Measurements from ENCODE around the gene TMEM60. TPM values are rescaled to one million over a fixed set of nuclear protein-coding genes. Genes with fewer than 3 reads are reported as not detected.
"Not testable (repeated sequence)": the region's sequence is repeated elsewhere in the genome, so short reads cannot be mapped to it uniquely, and the experiment has no call there.

The TMEM60 gene
- 10 to 100 TPM; 15.4 to 15.9 TPM for total RNA-seq

- DNase-seq (peak; percentile 90), ATAC-seq (ENCODE audit: low read depth) (peak; percentile 93)
- peak within 1 kb of the TSS; percentile 94 for H3K4me3 Mint-ChIP-seq
- POLR2A ChIA-PET: interaction anchor here (0.6 to 1.7 kb wide), 6 partner anchors 36 to 111 kb away, joined by 3 to 9 read pairs (median 4); partner anchors contain the start of gene RSBN1L
- peaks cover 46% of the 10 kb centered on the region for H3K4me1 Mint-ChIP-seq
- H3K27ac Mint-ChIP-seq: peak within 1 kb of the TSS; percentile 94
- peaks cover 25% of the 10 kb centered on the region for H3K36me3 Mint-ChIP-seq
- H3K27me3 Mint-ChIP-seq: no peaks in the 10 kb centered on the region
- no peaks in the 10 kb centered on the region for H3K9me3 Mint-ChIP-seq
These were observed at the start of gene TMEM60, which contains the start of gene PHTF2 for GRCh38 chr7:77798394-77799077. Gene TMEM60 (minus strand): TSS chr7:77798434. CDS start chr7:77794373, 4,061 bp downstream. Gene PHTF2 (plus strand): TSS chr7:77798773.

DNA sequence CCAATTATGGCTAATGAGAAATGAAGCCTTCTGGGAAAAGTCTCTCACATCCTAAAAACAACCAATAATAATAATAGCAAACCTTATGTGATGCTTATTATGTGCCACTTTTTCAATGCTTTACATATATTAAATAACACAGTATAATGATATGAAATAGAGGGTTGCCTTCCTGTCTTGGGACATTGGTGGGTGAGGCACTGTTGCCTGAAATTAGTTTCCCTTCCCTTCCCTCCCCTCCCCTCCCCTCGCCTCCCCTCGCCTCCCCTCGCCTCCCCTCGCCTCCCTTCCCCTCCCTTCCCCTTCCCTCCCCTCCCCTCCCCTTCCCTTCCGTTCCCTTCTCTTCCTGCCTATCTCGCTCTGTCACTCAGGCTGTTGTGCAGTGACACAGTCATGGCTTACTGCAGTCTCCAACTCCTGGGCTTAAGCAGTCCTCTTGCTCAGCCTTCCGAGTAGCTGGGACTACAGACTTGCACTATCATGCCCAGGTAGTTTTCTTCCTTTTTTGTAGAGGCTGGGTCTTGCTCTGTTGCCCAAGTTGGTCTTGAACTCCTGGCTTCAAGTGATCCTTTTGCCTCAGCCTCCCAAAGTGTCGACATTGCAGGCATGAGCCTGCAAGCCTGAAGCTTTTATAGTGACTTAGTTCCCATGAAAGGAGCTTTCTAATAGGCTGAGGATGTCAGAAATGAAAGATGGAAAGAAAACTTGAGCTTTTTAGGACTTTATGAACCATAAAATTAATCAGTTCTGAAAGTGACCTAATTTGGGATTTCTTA, 48.3 kb upstream of the TMEM60 start:
- POLR2A ChIA-PET: no interaction called here
- no peak overlapping the region for H3K4me3 Mint-ChIP-seq
- no peak for DNase-seq
- no peaks in the 10 kb centered on the region for H3K9me3 Mint-ChIP-seq
- H3K27me3 Mint-ChIP-seq: no peaks in the 10 kb centered on the region
- H3K27ac Mint-ChIP-seq: no peak overlapping the region
- H3K4me1 Mint-ChIP-seq: peaks cover 7% of the 10 kb centered on the region
- peaks cover 46% of the 10 kb centered on the region for H3K36me3 Mint-ChIP-seq
- no peak for ATAC-seq (ENCODE audit: low read depth)

DNA sequence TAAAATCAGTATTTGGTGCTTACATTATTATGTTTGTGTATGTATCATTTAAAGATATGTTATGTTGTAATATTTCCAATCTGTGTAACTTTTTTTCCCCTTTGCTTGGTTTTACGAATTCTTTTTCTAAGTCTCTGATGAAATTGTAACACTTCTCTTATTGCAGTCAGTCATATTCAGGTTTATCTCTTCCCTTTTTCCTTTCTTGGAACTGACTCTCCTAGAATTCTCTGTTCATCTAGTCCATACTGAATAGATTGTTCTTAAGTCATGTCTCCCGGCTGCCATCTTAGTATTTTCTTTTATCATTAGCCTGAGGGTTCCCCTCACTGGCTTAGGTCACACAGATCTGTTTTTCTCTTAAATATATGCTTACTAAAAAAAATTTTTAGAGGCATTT, 45.0 kb upstream of the TMEM60 start:
- ATAC-seq (ENCODE audit: low read depth) (no peak), DNase-seq (no peak)
- Mint-ChIP-seq H3K27me3 (no peaks in the 10 kb centered on the region), H3K9me3 (no peaks in the 10 kb centered on the region), H3K36me3 (peaks cover 28% of the 10 kb centered on the region), H3K27ac (no peak overlapping the region), H3K4me3 (no peak overlapping the region), H3K4me1 (peaks cover 7% of the 10 kb centered on the region)
- POLR2A ChIA-PET: no interaction called here

DNA sequence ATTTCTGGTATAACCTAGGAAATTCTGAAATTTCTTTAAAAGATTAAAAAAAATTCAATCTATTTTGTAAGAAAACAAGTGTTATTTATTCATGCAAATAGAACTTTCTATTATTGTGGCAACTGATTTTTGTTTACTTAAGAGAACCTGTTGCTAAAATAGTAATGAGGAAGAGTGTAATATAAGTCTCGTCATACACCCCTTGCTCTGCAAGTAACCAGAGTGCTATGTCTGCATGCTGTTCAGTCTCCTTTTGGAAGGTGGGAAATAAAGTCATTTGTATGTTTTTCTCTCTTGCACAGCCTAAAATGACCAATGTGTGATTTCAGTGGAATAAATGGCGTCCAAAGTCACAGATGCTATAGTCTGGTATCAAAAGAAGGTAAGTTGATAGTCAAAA, 41.7 kb upstream of the TMEM60 start:
- H3K36me3 Mint-ChIP-seq: peaks cover 25% of the 10 kb centered on the region
- no peak overlapping the region for H3K27ac Mint-ChIP-seq
- DNase-seq (no peak), ATAC-seq (ENCODE audit: low read depth) (no peak)
- peaks cover 8% of the 10 kb centered on the region for H3K4me1 Mint-ChIP-seq
- H3K4me3 Mint-ChIP-seq: no peak overlapping the region
- no peaks in the 10 kb centered on the region for H3K27me3 Mint-ChIP-seq
- H3K9me3 Mint-ChIP-seq: peaks cover 2% of the 10 kb centered on the region
- POLR2A ChIA-PET: no interaction called here

DNA sequence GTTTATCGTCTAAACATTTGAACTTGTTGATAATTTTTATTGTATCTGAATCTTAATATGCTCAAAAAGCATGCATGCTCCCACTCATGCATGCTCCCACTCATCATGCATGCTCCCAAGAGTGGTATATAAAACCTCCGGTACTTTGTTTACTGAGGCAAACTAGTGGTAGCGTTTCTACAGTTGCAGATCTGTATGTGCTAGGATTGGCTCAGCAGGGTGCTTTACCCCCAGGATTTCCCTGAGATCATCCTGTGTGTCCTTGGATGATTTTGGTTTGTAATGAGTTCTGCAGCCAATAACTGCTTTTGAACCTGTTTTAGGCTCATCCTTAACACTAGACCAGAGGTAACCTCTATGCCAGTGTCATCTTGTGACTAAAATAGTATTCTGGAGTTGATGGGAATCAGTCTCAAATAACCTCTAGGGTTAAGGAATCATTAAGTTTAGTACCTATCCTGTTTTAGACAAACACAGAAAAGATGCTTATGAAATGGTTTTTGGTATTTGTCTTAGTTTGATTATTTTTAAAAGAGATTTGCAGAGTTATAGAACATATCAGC, 40.8 kb upstream of the TMEM60 start:
- H3K4me3 Mint-ChIP-seq: no peak overlapping the region
- peaks cover 12% of the 10 kb centered on the region for H3K4me1 Mint-ChIP-seq
- DNase-seq (no peak), ATAC-seq (ENCODE audit: low read depth) (no peak)
- no peaks in the 10 kb centered on the region for H3K27me3 Mint-ChIP-seq
- peaks cover 2% of the 10 kb centered on the region for H3K9me3 Mint-ChIP-seq
- H3K27ac Mint-ChIP-seq: no peak overlapping the region
- POLR2A ChIA-PET: no interaction called here
- H3K36me3 Mint-ChIP-seq: peaks cover 23% of the 10 kb centered on the region

DNA sequence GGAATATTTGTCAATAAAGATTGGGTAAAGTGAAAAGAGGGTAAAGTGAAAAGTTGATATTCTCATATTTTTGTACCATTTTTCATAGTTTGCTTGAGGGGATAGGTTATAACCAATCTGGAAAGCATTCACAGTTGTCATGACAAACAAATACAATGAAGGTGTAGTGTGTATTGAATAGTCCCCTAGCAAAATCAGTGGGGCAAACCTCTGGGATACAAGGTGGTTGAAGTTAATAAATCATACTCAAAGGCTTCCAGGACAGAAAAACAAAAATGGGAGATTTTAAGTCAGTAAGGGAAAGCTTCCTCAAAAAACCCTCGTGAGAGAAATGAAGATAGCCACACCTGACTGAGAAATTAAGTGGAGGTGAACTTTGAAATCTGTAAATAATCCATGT, 39.7 kb upstream of the TMEM60 start:
- Mint-ChIP-seq H3K27ac (no peak overlapping the region), H3K9me3 (peaks cover 2% of the 10 kb centered on the region)

GRCh38 chr7:77837275-77837674, 39.0 kb upstream of the TMEM60 start:
- POLR2A ChIA-PET: no interaction called here
- Mint-ChIP-seq H3K36me3 (peaks cover 20% of the 10 kb centered on the region), H3K9me3 (peaks cover 2% of the 10 kb centered on the region)

More for the DNA sequence above, 39.7 kb upstream of the TMEM60 start:
- H3K4me1 Mint-ChIP-seq: peaks cover 10% of the 10 kb centered on the region
- POLR2A ChIA-PET: no interaction called here
- ATAC-seq (ENCODE audit: low read depth) (no peak), DNase-seq (no peak)
- peaks cover 20% of the 10 kb centered on the region for H3K36me3 Mint-ChIP-seq
- no peaks in the 10 kb centered on the region for H3K27me3 Mint-ChIP-seq
- no peak overlapping the region for H3K4me3 Mint-ChIP-seq

DNA sequence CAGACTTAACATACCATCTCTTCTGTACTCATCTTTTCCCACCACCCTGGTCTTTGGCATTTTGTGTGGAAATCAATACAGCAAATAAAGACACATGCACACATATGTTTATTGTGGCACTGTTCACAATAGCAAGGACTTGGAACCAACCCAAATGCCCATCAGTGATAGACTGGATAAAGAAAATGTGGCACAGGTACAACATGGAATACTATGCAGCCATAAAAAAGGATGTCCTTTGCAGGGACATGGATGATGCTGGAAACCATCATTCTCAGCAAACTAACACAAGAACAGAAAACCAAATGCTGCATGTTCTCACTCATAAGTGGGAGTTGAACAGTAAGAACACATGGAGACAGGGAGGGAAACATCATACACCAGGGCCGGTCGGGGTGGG, 38.2 kb upstream of the TMEM60 start:
- H3K4me1 Mint-ChIP-seq: peaks cover 11% of the 10 kb centered on the region
- H3K9me3 Mint-ChIP-seq; H3K27ac Mint-ChIP-seq; POLR2A ChIA-PET; DNase-seq; ATAC-seq (ENCODE audit: low read depth); H3K27me3 Mint-ChIP-seq; H3K4me3 Mint-ChIP-seq: not testable (repeated sequence)
- peaks cover 16% of the 10 kb centered on the region for H3K36me3 Mint-ChIP-seq

More at GRCh38 chr7:77837275-77837674, 39.0 kb upstream of the TMEM60 start:
- no peak overlapping the region for H3K4me3 Mint-ChIP-seq
- no peak for DNase-seq
- no peak overlapping the region for H3K27ac Mint-ChIP-seq
- H3K4me1 Mint-ChIP-seq: peaks cover 11% of the 10 kb centered on the region
- no peaks in the 10 kb centered on the region for H3K27me3 Mint-ChIP-seq
- ATAC-seq (ENCODE audit: low read depth): no peak

GRCh38 chr7:77833136-77833535, 34.9 kb upstream of the TMEM60 start:
- DNase-seq (no peak), ATAC-seq (ENCODE audit: low read depth) (no peak)
- H3K27me3 Mint-ChIP-seq: no peaks in the 10 kb centered on the region
- H3K36me3 Mint-ChIP-seq: peaks cover 25% of the 10 kb centered on the region
- POLR2A ChIA-PET: interaction anchor here (2.3 kb wide), 1 partner anchor 34 kb away, joined by 9 read pairs; the partner anchor contains the start of genes PHTF2 and TMEM60
- peaks cover 16% of the 10 kb centered on the region for H3K4me1 Mint-ChIP-seq
- H3K4me3 Mint-ChIP-seq: no peak overlapping the region
- H3K27ac Mint-ChIP-seq: no peak overlapping the region
- H3K9me3 Mint-ChIP-seq: peaks cover 2% of the 10 kb centered on the region

DNA sequence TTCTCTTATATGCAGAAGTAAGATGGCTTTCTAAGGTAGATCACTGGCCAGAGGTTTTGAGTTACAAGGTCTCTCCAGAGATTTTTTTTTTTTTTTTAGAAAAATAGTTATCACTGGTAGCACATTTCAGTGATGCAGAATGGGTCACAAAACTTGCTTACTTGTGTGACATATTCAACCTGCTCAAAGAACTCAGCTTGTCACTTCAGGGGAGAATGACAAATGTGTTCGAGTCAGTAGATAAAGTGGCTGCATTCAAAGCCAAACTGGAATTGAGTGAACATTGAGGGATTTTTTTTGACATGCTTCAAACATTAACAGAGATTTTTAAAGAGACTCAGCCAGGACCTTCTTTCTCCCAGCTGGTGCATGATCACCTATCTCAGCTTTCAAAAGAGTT, 33.7 kb upstream of the TMEM60 start:
- peaks cover 2% of the 10 kb centered on the region for H3K9me3 Mint-ChIP-seq
- ATAC-seq (ENCODE audit: low read depth): no peak
- peaks cover 25% of the 10 kb centered on the region for H3K36me3 Mint-ChIP-seq
- no peak overlapping the region for H3K27ac Mint-ChIP-seq
- DNase-seq: no peak
- no peaks in the 10 kb centered on the region for H3K27me3 Mint-ChIP-seq
- no peak overlapping the region for H3K4me3 Mint-ChIP-seq
- peaks cover 16% of the 10 kb centered on the region for H3K4me1 Mint-ChIP-seq
- POLR2A ChIA-PET: interaction anchor here (0.6 kb wide), 1 partner anchor 140 kb away, joined by 3 read pairs; no protein-coding TSS in a partner anchor

DNA sequence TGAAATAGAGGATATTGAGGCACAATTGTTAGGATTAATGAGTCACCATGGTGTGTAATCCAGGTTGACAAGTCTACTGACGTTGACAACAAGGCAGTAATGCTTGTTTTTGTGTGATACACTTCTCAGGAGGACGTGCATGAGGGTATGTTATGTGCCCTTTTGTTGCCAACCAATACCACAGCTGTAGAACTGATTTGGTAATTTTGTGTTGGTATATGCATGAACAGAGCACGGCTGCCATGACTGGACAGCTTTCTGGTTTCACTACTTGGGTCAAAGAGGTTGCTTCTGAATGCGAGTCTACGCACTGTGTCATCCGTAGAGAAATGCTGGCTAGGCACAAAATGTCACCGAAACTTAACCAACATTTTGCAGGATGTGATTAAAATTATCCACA, 33.2 kb upstream of the TMEM60 start:
- DNase-seq: no peak
- ATAC-seq (ENCODE audit: low read depth): no peak
- H3K27me3 Mint-ChIP-seq: no peaks in the 10 kb centered on the region
- H3K36me3 Mint-ChIP-seq: peaks cover 25% of the 10 kb centered on the region
- POLR2A ChIA-PET: no interaction called here
- H3K27ac Mint-ChIP-seq: no peak overlapping the region
- no peak overlapping the region for H3K4me3 Mint-ChIP-seq
- H3K4me1 Mint-ChIP-seq: peaks cover 17% of the 10 kb centered on the region
- H3K9me3 Mint-ChIP-seq: peaks cover 2% of the 10 kb centered on the region

GRCh38 chr7:77830649-77831355, 32.6 kb upstream of the TMEM60 start:
- DNase-seq: no peak
- no peak overlapping the region for H3K4me3 Mint-ChIP-seq
- ATAC-seq (ENCODE audit: low read depth): no peak
- no peaks in the 10 kb centered on the region for H3K27me3 Mint-ChIP-seq
- peaks cover 21% of the 10 kb centered on the region for H3K36me3 Mint-ChIP-seq
- peaks cover 19% of the 10 kb centered on the region for H3K4me1 Mint-ChIP-seq
- no peak overlapping the region for H3K27ac Mint-ChIP-seq
- H3K9me3 Mint-ChIP-seq: peaks cover 3% of the 10 kb centered on the region
- POLR2A ChIA-PET: no interaction called here

DNA sequence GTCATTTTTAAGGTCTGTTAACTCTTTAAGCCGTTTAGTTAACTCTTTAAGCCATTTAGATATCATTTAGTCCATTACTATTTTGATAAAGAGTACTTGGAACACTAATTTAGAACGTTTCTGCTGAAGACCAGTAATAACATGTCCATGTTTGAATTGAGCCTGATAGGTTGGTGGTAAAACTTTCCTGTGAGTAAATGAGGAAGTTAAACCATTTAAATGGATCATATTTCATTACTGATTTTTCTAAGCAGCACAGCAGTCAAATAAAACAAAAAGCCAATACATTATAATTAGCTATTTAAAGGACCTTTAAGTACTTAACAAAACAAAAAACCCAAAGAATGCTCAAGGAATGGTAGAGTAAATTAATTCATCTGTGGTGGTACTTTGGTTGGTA, 29.8 kb upstream of the TMEM60 start:
- H3K27me3 Mint-ChIP-seq: no peaks in the 10 kb centered on the region
- no peak overlapping the region for H3K27ac Mint-ChIP-seq
- H3K36me3 Mint-ChIP-seq: peaks cover 30% of the 10 kb centered on the region
- POLR2A ChIA-PET: no interaction called here
- no peak overlapping the region for H3K4me3 Mint-ChIP-seq
- H3K4me1 Mint-ChIP-seq: peaks cover 12% of the 10 kb centered on the region
- no peak for DNase-seq
- peaks cover 14% of the 10 kb centered on the region for H3K9me3 Mint-ChIP-seq
- no peak for ATAC-seq (ENCODE audit: low read depth)

Measured in activated naive CD8-positive, alpha-beta T cell treated with anti-CD3 and anti-CD28 coated beads, Interleukin-2, amount 10 ng/mL, durations not matched to agents 7 days and 5 days (primary cell).